Measurements from ENCODE around the gene TSHZ2. TPM values are rescaled to one million over a fixed set of nuclear protein-coding genes. Genes with fewer than 3 reads are reported as not detected.

TSHZ2 gene
- total RNA-seq, 1 experiment from 2014 or later = 0.07 TPM

- Mint-ChIP-seq H3K27ac (no peak overlapping the region), H3K9me3 (no peaks in the 10 kb centered on the region), H3K27me3 (ENCODE audit: low read depth) (peaks cover 6% of the 10 kb centered on the region; the same call in 1 of the 2 replicates), H3K4me3 (no peak overlapping the region), H3K4me1 (0 out of 4 replicates have a peak, but pooled peaks cover 0 to 3% of the 10 kb centered on the region in 2 experiments), H3K36me3 (ENCODE audit: insufficient read depth in 1 of 3, low read depth in 3 of 3) (no peaks in the 10 kb centered on the region)
- H3K79me2 ChIP-seq (ENCODE audit: insufficient read depth, low read length) = no peaks in the 10 kb centered on the region
- H2BK20ac ChIP-seq (ENCODE audit: low read depth, low read length, poor library complexity, severe bottlenecking) = no peak overlapping the region
- H4K91ac ChIP-seq (ENCODE audit: insufficient read length, low read depth, low read length) = no peak overlapping the region
- no peaks in the 10 kb centered on the region for H3K9me3 ChIP-seq (ENCODE audit: control insufficient read depth, low read depth, low read length)
- H3K56ac ChIP-seq (ENCODE audit: insufficient read length, low read depth, low read length) = no peak overlapping the region
- WGBS (ENCODE audit: extremely low coverage, insufficient read length, low lambda C conversion rate) = no CpG with 5 or more reads among the region's 4 CpGs
- H3K4ac ChIP-seq (ENCODE audit: low read depth, low read length) = no peak overlapping the region
- H2BK5ac ChIP-seq (ENCODE audit: insufficient read length, low read length) = no peak overlapping the region
- H2BK120ac ChIP-seq (ENCODE audit: low read depth, low read length, poor library complexity, severe bottlenecking) = no peak overlapping the region
- H2AFZ ChIP-seq (ENCODE audit: low read length) = no peak overlapping the region
- H3K27me3 ChIP-seq (ENCODE audit: insufficient read depth, low read length) = no peaks in the 10 kb centered on the region
- H4K20me1 ChIP-seq (ENCODE audit: control insufficient read depth, insufficient read depth, insufficient read length) = no peaks in the 10 kb centered on the region
- no peak overlapping the region for H3K14ac ChIP-seq (ENCODE audit: insufficient read depth, low read length)
- H3K18ac ChIP-seq (ENCODE audit: insufficient read length, low read depth, low read length) = no peak overlapping the region
- DNase-seq = no peak
- no peaks in the 10 kb centered on the region for H3K4me1 ChIP-seq (ENCODE audit: insufficient read depth, low read length)
- no peak overlapping the region for H3K27ac ChIP-seq (ENCODE audit: insufficient read length, low read depth, low read length)
- no peak overlapping the region for H3T11ph ChIP-seq (ENCODE audit: low read length)
- no peak overlapping the region for H2BK15ac ChIP-seq (ENCODE audit: low read depth, low read length)
- no peak overlapping the region for H2BK12ac ChIP-seq (ENCODE audit: insufficient read length, low read depth, low read length)
- no peak overlapping the region for H3K23ac ChIP-seq (ENCODE audit: insufficient read length, low read depth, low read length)
- H4K8ac ChIP-seq (replicated peaks; ENCODE audit: insufficient read length, low read depth, low read length) = no peak overlapping the region
- no peak overlapping the region for H4K5ac ChIP-seq (ENCODE audit: insufficient read length, low read depth, low read length)
- TF ChIP-seq CTCF (conservative IDR thresholded peaks at IDR 0.05) = no peak
- H3K9ac ChIP-seq (ENCODE audit: extremely low read depth, insufficient read length, low read length) = no peak overlapping the region
- H3K4me2 ChIP-seq (ENCODE audit: insufficient read depth, insufficient read length, low read length) = no peak overlapping the region
- H3K23me2 ChIP-seq (ENCODE audit: insufficient read length, low read depth, low read length, poor library complexity, severe bottlenecking) = no peaks in the 10 kb centered on the region
- no peak overlapping the region for H2AK5ac ChIP-seq (ENCODE audit: insufficient read length, low read length)
- no peaks in the 10 kb centered on the region for H3K79me1 ChIP-seq (ENCODE audit: insufficient read depth, low read depth, low read length, poor library complexity, severe bottlenecking)
These were observed 430.3 kb downstream of the TSHZ2 start for GRCh38 chr20:53402233-53403005.

All from H9 (cell line).